Upper lobe of left lung (tissue), 4 donors: ENCODE measurements around the gene L2HGDH.

Source experiments
- CTCF ChIP-seq, 6 experiments: fragments of 450-650 bp in 4 of 6; fragments of 200-600 bp in 2 of 6; sonication (generic) in 2 of 6; IDR thresholded peaks; one replicate each; pipeline ENCODE4 v1.5.1; 2016 to 2019; ENCODE audit warnings: antibody characterized with exemption in 6 of 6
- EP300 ChIP-seq, 4 donors: sonication (generic); formaldehyde crosslinking; IDR thresholded peaks; one replicate each; pipeline ENCODE4 v1.5.1; 2017; ENCODE audit warnings: antibody characterized with exemption in 4 of 4, control low read depth in 2 of 4
- POLR2A ChIP-seq, 4 donors: fragments of 450-650 bp; IDR thresholded peaks; one replicate each; pipeline ENCODE4 v1.5.1; 2016 to 2017; ENCODE audit warnings: antibody characterized with exemption in 4 of 4, mild to moderate bottlenecking in 2 of 4
- POLR2AphosphoS5 ChIP-seq, 2 donors: sonication (generic); formaldehyde crosslinking; IDR thresholded peaks; one replicate each; pipeline ENCODE4 v1.5.1; 2017; ENCODE audit warnings: antibody characterized with exemption in 2 of 2

GRCh38 chr14:50319721-50320120, 7.7 kb upstream of the L2HGDH start:
- TF ChIP-seq CTCF (IDR thresholded peaks at IDR 0.05): no peak
- no peak for TF ChIP-seq EP300 (IDR thresholded peaks at IDR 0.05)
- no peak for TF ChIP-seq POLR2AphosphoS5 (IDR thresholded peaks at IDR 0.05)
- no peak for TF ChIP-seq POLR2A (IDR thresholded peaks at IDR 0.05)
